ENCODE data around the gene LRRC51. TPM values are rescaled to one million over a fixed set of nuclear protein-coding genes. Genes with fewer than 3 reads are reported as not detected.

The LRRC51 gene
- total RNA-seq, 2 donors from 2014 or later, result 8.0 to 9.5 TPM

DNA sequence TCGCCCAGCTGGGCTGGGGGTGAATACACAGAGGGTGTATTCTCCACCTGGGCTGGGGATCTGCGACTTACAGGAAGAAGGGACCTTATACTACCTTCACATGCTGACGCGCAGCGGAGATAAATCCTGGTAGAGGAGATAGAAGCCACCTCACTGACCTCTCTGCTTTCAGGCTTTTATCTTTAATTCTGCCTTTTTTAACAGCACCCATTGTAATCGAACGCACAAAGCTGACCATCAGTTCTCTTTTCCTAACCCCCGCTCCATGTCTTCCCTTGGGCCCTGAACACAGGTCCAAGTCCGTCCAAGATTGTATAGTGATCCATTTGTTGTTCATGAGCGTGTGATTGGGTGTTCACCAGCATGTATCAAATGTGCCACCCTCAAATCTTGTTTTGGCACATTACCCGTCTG lies 23.1 kb downstream of the LRRC51 start:
- no peaks in the 10 kb centered on the region for H3K4me1 ChIP-seq (ENCODE audit: control insufficient read depth, insufficient read depth, low read length)
- H3K27ac Mint-ChIP-seq, result peak overlapping the region; percentile 92
- peaks cover 3% of the 10 kb centered on the region for H3K9me3 Mint-ChIP-seq
- no peaks in the 10 kb centered on the region for H3K27me3 ChIP-seq (ENCODE audit: control insufficient read depth, insufficient read depth, low read length, poor library complexity, severe bottlenecking)
- DNase-seq, result no peak
- TF ChIP-seq, protein P1, sequence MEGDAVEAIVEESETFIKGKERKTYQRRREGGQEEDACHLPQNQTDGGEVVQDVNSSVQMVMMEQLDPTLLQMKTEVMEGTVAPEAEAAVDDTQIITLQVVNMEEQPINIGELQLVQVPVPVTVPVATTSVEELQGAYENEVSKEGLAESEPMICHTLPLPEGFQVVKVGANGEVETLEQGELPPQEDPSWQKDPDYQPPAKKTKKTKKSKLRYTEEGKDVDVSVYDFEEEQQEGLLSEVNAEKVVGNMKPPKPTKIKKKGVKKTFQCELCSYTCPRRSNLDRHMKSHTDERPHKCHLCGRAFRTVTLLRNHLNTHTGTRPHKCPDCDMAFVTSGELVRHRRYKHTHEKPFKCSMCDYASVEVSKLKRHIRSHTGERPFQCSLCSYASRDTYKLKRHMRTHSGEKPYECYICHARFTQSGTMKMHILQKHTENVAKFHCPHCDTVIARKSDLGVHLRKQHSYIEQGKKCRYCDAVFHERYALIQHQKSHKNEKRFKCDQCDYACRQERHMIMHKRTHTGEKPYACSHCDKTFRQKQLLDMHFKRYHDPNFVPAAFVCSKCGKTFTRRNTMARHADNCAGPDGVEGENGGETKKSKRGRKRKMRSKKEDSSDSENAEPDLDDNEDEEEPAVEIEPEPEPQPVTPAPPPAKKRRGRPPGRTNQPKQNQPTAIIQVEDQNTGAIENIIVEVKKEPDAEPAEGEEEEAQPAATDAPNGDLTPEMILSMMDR (conservative IDR thresholded peaks at IDR 0.05), result peak; percentile 57
- peak overlapping the region; percentile 71 for H3K27ac ChIP-seq (ENCODE audit: low read depth, low read length)
- peaks cover 20% of the 10 kb centered on the region for H3K4me1 Mint-ChIP-seq
- H3K9ac ChIP-seq (ENCODE audit: extremely low read depth, low read length, poor library complexity, severe bottlenecking), result no peak overlapping the region
- no peaks in the 10 kb centered on the region for H3K9me3 ChIP-seq (ENCODE audit: control insufficient read depth, low read length)
- peak overlapping the region; percentile 74 for H3K4me3 ChIP-seq (ENCODE audit: low read length)
- H3K36me3 ChIP-seq (ENCODE audit: control insufficient read depth, insufficient read depth, low read length), result peaks cover 26% of the 10 kb centered on the region
- peak overlapping the region; percentile 80 for H3K4me3 Mint-ChIP-seq
- WGBS, 2 experiments (ENCODE audit: insufficient coverage in 1 of 2, insufficient read length in 1 of 2), result 90 to 93% methylated on average over 3 to 11 of the region's 11 CpGs
- H3K27me3 Mint-ChIP-seq (ENCODE audit: insufficient read depth), result no peaks in the 10 kb centered on the region
- H3K36me3 Mint-ChIP-seq (ENCODE audit: low read depth), result peaks cover 26% of the 10 kb centered on the region

DNA sequence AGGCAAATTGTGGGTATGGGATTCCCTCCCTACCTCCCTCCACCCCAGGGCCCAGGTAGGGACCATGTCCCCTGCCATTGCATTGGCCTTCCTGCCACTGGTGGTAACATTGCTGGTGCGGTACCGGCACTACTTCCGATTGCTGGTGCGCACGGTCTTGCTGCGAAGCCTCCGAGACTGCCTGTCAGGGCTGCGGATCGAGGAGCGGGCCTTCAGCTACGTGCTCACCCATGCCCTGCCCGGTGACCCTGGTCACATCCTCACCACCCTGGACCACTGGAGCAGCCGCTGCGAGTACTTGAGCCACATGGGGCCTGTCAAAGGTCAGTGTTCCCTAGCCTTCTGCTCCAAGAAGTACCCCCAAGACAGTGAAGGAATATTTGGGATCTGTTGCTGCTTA lies 25.2 kb downstream of the LRRC51 start, which contains the start of gene TOMT:
Gene TOMT (plus strand): TSS at position 37 of the 400 bp plus-strand sequence. CDS start 28 bp downstream, at position 65.
- Mint-ChIP-seq H3K4me1 (peaks cover 15% of the 10 kb centered on the region), H3K4me3 (no peak within 1 kb of the TSS), H3K27me3 (ENCODE audit: insufficient read depth) (no peaks in the 10 kb centered on the region), H3K9me3 (peaks cover 3% of the 10 kb centered on the region), H3K36me3 (ENCODE audit: low read depth) (peaks cover 26% of the 10 kb centered on the region), H3K27ac (no peak within 1 kb of the TSS)
- 91 to 94% methylated on average over 11 to 14 of the region's 14 CpGs for WGBS, 2 experiments (ENCODE audit: insufficient coverage in 1 of 2, insufficient read length in 1 of 2)
- no peaks in the 10 kb centered on the region for H3K9me3 ChIP-seq (ENCODE audit: control insufficient read depth, low read length)
- no peak within 1 kb of the TSS for H3K27ac ChIP-seq (ENCODE audit: low read depth, low read length)
- H3K4me3 ChIP-seq (ENCODE audit: low read length), result no peak within 1 kb of the TSS
- no peak for DNase-seq
- no peak within 1 kb of the TSS for H3K9ac ChIP-seq (ENCODE audit: extremely low read depth, low read length, poor library complexity, severe bottlenecking)
- no peaks in the 10 kb centered on the region for H3K4me1 ChIP-seq (ENCODE audit: control insufficient read depth, insufficient read depth, low read length)
- H3K27me3 ChIP-seq (ENCODE audit: control insufficient read depth, insufficient read depth, low read length, poor library complexity, severe bottlenecking), result no peaks in the 10 kb centered on the region
- TF ChIP-seq, protein P1 (conservative IDR thresholded peaks at IDR 0.05), result no peak
- H3K36me3 ChIP-seq (ENCODE audit: control insufficient read depth, insufficient read depth, low read length), result peaks cover 21% of the 10 kb centered on the region

DNA sequence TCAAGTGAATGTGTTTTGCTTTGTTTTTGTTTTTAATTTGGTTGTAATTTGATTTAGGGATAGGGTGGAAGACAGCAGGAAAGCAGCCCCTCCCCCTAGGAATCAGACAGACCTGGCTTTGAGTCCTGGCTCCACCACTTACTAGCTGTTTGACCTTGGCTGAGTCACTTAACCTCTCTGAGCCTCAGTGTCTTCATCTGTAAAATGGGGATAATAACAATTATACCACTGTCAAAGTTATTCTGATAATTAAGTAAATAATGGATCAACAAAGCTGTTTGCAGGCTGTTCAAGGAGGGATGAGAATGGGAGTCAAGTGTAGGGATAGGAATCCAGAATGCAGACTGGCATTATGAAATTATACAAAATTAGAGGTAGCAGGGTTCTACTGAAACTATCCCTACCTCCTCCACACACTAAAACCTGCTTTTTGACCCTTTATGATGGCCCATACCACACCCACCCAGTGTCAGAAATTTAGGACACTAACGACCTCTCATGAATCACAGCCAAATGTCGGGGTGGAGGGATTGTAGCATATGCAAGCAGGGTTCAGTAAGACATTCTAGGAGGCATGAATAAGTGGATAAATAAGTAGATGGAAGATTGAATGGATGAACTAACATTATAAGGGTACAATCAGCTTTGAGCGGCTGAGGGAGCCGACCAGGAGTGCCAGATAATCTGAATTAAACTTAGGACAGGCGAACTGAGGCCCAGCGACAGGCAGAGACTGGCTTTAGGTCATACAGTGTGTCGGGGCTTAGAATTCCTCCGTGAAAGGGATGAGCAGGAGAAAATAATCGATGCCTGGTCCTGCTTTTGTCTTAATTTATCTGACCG lies 30.9 kb downstream of the LRRC51 start:
- H3K9me3 Mint-ChIP-seq, result no peaks in the 10 kb centered on the region
- peaks cover 23% of the 10 kb centered on the region for H3K27me3 Mint-ChIP-seq (ENCODE audit: insufficient read depth)
- no peaks in the 10 kb centered on the region for H3K9me3 ChIP-seq (ENCODE audit: control insufficient read depth, low read length)
- H3K27me3 ChIP-seq (ENCODE audit: control insufficient read depth, insufficient read depth, low read length, poor library complexity, severe bottlenecking), result peaks cover 7% of the 10 kb centered on the region
- H3K4me3 Mint-ChIP-seq, result peak overlapping the region; percentile 83
- H3K36me3 ChIP-seq (ENCODE audit: control insufficient read depth, insufficient read depth, low read length), result peaks cover 18% of the 10 kb centered on the region
- DNase-seq, result no peak
- TF ChIP-seq, protein P1 (conservative IDR thresholded peaks at IDR 0.05), result no peak
- peak overlapping the region; percentile 100 for H3K27ac Mint-ChIP-seq
- H3K27ac ChIP-seq (ENCODE audit: low read depth, low read length), result peak overlapping the region; percentile 99
- peaks cover 7% of the 10 kb centered on the region for H3K4me1 Mint-ChIP-seq
- peak overlapping the region; percentile 98 for H3K9ac ChIP-seq (ENCODE audit: extremely low read depth, low read length, poor library complexity, severe bottlenecking)
- H3K4me1 ChIP-seq (ENCODE audit: control insufficient read depth, insufficient read depth, low read length), result no peaks in the 10 kb centered on the region
- peaks cover 19% of the 10 kb centered on the region for H3K36me3 Mint-ChIP-seq (ENCODE audit: low read depth)
- WGBS, 2 experiments (ENCODE audit: insufficient coverage in 1 of 2, insufficient read length in 1 of 2), result 10 to 16% methylated on average over 5 to 10 of the region's 10 CpGs
- H3K4me3 ChIP-seq (ENCODE audit: low read length), result peak overlapping the region; percentile 95

Measured in endodermal cell (in vitro differentiated cells).